Uterus (tissue), 4 donors: ENCODE results near the gene GALNT3. TPM values are rescaled to one million over a fixed set of nuclear protein-coding genes. Genes with fewer than 3 reads are reported as not detected.

Experiments
- DNase-seq, 2 donors: peaks; one replicate each; pipeline ENCODE4 v3.0.0-alpha.2; 2019 to 2020
- H3K27ac ChIP-seq, 2 donors: fragments of 200-600 bp; sonication (generic); 1 replicate in 1 of 2; 2 replicates in 1 of 2; pipeline ENCODE4 v1.5.1; 2016 to 2018
- H3K27me3 ChIP-seq, 2 donors: fragments of 200-600 bp; sonication (generic); one replicate each; pipeline ENCODE4 v1.5.1; 2018 to 2019; ENCODE audit warnings: control low read depth in 1 of 2
- H3K36me3 ChIP-seq, 2 donors: fragments of 200-600 bp; sonication (generic); one replicate each; pipeline ENCODE4 v1.5.1; 2019; ENCODE audit warnings: control low read depth in 1 of 2
- H3K4me1 ChIP-seq, 2 donors: fragments of 200-600 bp; sonication (generic); one replicate each; pipeline ENCODE4 v1.5.1; 2018 to 2019; ENCODE audit warnings: control low read depth in 1 of 2
- H3K4me3 ChIP-seq, 2 donors: fragments of 200-600 bp; sonication (generic); 1 replicate in 1 of 2; 2 replicates in 1 of 2; pipeline ENCODE4 v1.5.1; 2018 to 2019; ENCODE audit warnings: mild to moderate bottlenecking in 1 of 2
- H3K9me3 ChIP-seq, 2 donors: fragments of 200-600 bp; sonication (generic); one replicate each; pipeline ENCODE4 v1.5.1; 2019; ENCODE audit warnings: control low read depth in 1 of 2
- CTCF ChIP-seq, 4 experiments: fragments of 200-600 bp in 2 of 4; fragments of 450-650 bp in 2 of 4; sonication (generic) in 2 of 4; IDR thresholded peaks; one replicate each; pipeline ENCODE4 v1.5.1; 2016 to 2019; ENCODE audit warnings: antibody characterized with exemption in 4 of 4, mild to moderate bottlenecking in 2 of 4, moderate library complexity in 1 of 4
- POLR2A ChIP-seq, 2 donors: fragments of 450-650 bp; IDR thresholded peaks; one replicate each; pipeline ENCODE4 v1.6.1; 2016; ENCODE audit warnings: antibody characterized with exemption in 2 of 2, mild to moderate bottlenecking in 1 of 2, moderate library complexity in 1 of 2
- intact Hi-C: fragments of 100-400 bp; cut with DNase I; formaldehyde crosslinking; loops from one replicate; pipeline ENCODE4 v1.15.1; 2023; ENCODE audit warnings: low total_unique reads
- total RNA-seq, 4 donors: library from RNA; depleted of rRNA in 3 of 4; stranded (reverse); fragments of >200 nt in 3 of 4; gene quantifications; one replicate each; pipeline versions ENCODE4 v1.1.0 to v1.2.4, GENCODE V29; 2014 to 2023
- donor health status: DM: yes; HTN: yes; CAD: no.

GALNT3 gene
- total RNA-seq, 4 donors from 2014 or later: 0.29 to 17.7 (median 1.6) TPM; not detected in 1

GRCh38 chr2:165820296-165820695, 26.2 kb upstream of the GALNT3 start:
- TF ChIP-seq CTCF (IDR thresholded peaks at IDR 0.05) (no peak), POLR2A (IDR thresholded peaks at IDR 0.05) (no peak)
- Histone ChIP-seq H3K9me3 (no peaks in the 10 kb centered on the region), H3K27ac (no peak overlapping the region), H3K4me3 (no peak overlapping the region), H3K27me3 (no peaks in the 10 kb centered on the region), H3K36me3 (no peaks in the 10 kb centered on the region), H3K4me1 (no peaks in the 10 kb centered on the region)
- intact Hi-C loops: no loop called here
- DNase-seq: no peak

GRCh38 chr2:165818920-165819319, 24.9 kb upstream of the GALNT3 start:
- no peak for TF ChIP-seq CTCF (IDR thresholded peaks at IDR 0.05)
- Histone ChIP-seq H3K9me3 (no peaks in the 10 kb centered on the region), H3K27ac (no peak overlapping the region), H3K27me3 (no peaks in the 10 kb centered on the region), H3K4me1 (no peaks in the 10 kb centered on the region), H3K36me3 (no peaks in the 10 kb centered on the region), H3K4me3 (no peak overlapping the region)
- intact Hi-C loops: no loop called here
- no peak for DNase-seq

GRCh38 chr2:165815299-165816141, 21.5 kb upstream of the GALNT3 start:
- no peak for DNase-seq
- Histone ChIP-seq H3K4me1 (no peaks in the 10 kb centered on the region), H3K27me3 (no peaks in the 10 kb centered on the region), H3K36me3 (no peaks in the 10 kb centered on the region), H3K4me3 (no peak overlapping the region), H3K9me3 (no peaks in the 10 kb centered on the region), H3K27ac (no peak overlapping the region)
- intact Hi-C loops: no loop called here
- no peak for TF ChIP-seq POLR2A (IDR thresholded peaks at IDR 0.05)
- no peak for TF ChIP-seq CTCF (IDR thresholded peaks at IDR 0.05)

GRCh38 chr2:165814473-165814872, 20.4 kb upstream of the GALNT3 start:
- Histone ChIP-seq H3K27ac (no peak overlapping the region), H3K4me1 (no peaks in the 10 kb centered on the region), H3K9me3 (no peaks in the 10 kb centered on the region), H3K4me3 (no peak overlapping the region), H3K27me3 (no peaks in the 10 kb centered on the region), H3K36me3 (no peaks in the 10 kb centered on the region)
- intact Hi-C loops: no loop called here
- TF ChIP-seq POLR2A (IDR thresholded peaks at IDR 0.05) (no peak), CTCF (IDR thresholded peaks at IDR 0.05) (no peak)
- no peak for DNase-seq

GRCh38 chr2:165811592-165812370, 17.7 kb upstream of the GALNT3 start:
- H3K27ac ChIP-seq: no peak overlapping the region
- H3K27me3 ChIP-seq: no peaks in the 10 kb centered on the region
- intact Hi-C loops: no loop called here
- no peak for DNase-seq
- TF ChIP-seq POLR2A (IDR thresholded peaks at IDR 0.05) (no peak), CTCF (IDR thresholded peaks at IDR 0.05) (no peak)
- H3K4me1 ChIP-seq: no peaks in the 10 kb centered on the region
- H3K36me3 ChIP-seq: no peaks in the 10 kb centered on the region
- no peak overlapping the region for H3K4me3 ChIP-seq
- no peaks in the 10 kb centered on the region for H3K9me3 ChIP-seq
